ES-I3 (cell line): Measurements from ENCODE around the gene GPR31.

Source experiments
- H3K36me3 ChIP-seq: 2 replicates; pipeline ENCODE4 v1.6.1; 2013; ENCODE audit warnings: mild to moderate bottlenecking, low read length, control low read depth, moderate library complexity; ENCODE audit not compliant: insufficient read depth
- H3K4me1 ChIP-seq: 2 replicates; pipeline ENCODE4 v1.6.1; 2013; ENCODE audit warnings: mild to moderate bottlenecking, control low read depth, low read length; ENCODE audit not compliant: insufficient read depth
- H3K9ac ChIP-seq: 2 replicates; pipeline ENCODE4 v1.6.1; 2013; ENCODE audit warnings: low read depth, mild to moderate bottlenecking, low read length, moderate library complexity
- H3K9me3 ChIP-seq: 2 replicates; pipeline ENCODE4 v1.6.1; 2013; ENCODE audit warnings: mild to moderate bottlenecking, low read length, moderate library complexity; ENCODE audit not compliant: control insufficient read depth, insufficient read depth

GPR31 gene

DNA sequence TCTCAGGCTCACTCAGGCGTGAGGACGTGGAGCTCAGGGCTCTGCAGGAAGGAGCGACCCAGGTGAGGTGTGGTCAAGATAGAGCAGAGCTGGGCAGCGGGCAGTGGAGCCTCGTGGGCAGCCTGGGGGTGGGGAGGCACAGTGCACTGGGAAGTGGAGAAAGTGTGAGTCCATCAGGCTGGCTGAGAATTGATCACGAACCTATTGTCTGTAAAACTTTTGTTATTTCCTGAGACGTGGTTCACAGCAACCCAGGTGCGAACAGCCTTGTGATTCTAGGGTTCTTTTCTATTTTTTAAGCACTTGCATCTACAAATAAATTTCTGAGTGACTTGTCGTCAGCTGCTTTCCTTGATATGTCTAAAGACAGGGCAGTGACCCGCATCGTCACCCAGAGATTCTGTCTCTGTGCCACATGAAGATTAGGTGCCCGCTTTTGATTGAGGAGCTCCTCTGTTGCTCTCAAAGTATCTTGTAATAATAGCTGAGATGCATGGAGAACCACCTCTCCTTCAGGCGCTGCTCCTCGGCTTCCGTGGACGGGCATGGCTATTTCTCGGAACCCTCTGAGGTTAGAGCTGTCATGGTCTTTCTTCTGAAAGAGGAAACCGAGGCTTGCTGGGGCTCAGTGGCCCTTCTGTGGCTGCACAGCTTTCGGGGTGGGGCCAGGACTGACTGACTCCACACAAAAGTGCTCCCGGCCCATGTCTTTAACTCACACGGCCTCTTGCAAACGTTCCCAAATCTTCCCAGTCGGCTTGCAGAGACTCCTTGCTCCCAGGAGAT, 35.5 kb downstream of the GPR31 start:
- Histone ChIP-seq H3K4me1 (no peaks in the 10 kb centered on the region), H3K9me3 (no peaks in the 10 kb centered on the region), H3K9ac (no peak overlapping the region)

DNA sequence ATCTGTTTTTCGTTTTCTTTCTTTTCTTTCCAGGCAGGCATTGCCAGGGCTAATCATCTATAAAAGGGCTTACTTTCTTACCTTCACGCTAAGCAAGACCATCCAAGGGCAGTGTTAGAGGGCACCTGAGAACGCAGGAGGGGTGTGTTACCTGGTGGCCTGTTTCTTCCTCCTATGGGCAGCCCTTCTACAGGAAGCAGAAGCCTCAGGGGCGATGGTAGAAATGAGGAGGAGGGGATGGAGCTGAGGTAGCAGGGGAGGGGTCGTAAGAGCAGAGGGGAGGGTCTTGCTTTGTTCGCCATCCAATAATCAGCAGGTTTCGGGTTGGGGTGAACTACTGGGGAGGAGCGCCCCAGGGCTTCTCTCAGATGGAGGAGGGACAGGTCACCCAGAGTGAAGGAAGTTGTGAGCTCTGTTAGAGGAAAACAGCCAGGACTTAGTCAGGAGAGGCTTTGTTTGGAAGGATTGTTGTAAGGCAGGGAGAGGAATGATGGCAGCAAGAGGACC, 36.4 kb downstream of the GPR31 start:
- Histone ChIP-seq H3K36me3 (no peaks in the 10 kb centered on the region), H3K9ac (no peak overlapping the region), H3K4me1 (no peaks in the 10 kb centered on the region), H3K9me3 (no peaks in the 10 kb centered on the region)

More for the DNA sequence above, 35.5 kb downstream of the GPR31 start:
- no peaks in the 10 kb centered on the region for H3K36me3 ChIP-seq

DNA sequence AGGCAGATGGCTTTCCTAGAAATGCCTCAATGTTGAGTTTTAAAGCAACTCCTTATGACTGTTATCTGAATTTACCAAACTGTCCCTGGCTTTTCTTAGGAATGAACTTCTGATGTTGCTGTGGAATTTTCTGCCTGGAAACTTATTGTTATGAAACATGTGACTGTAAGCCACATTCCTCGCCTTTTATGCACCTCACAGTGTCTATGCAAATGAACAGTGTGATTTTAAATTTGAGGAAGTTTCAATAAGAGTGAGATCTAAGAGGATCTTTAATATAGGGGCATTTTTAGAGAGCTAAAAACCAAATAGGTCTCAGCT, 37.2 kb downstream of the GPR31 start:
- Histone ChIP-seq H3K9me3 (no peaks in the 10 kb centered on the region), H3K36me3 (no peaks in the 10 kb centered on the region), H3K9ac (no peak overlapping the region), H3K4me1 (no peaks in the 10 kb centered on the region)

DNA sequence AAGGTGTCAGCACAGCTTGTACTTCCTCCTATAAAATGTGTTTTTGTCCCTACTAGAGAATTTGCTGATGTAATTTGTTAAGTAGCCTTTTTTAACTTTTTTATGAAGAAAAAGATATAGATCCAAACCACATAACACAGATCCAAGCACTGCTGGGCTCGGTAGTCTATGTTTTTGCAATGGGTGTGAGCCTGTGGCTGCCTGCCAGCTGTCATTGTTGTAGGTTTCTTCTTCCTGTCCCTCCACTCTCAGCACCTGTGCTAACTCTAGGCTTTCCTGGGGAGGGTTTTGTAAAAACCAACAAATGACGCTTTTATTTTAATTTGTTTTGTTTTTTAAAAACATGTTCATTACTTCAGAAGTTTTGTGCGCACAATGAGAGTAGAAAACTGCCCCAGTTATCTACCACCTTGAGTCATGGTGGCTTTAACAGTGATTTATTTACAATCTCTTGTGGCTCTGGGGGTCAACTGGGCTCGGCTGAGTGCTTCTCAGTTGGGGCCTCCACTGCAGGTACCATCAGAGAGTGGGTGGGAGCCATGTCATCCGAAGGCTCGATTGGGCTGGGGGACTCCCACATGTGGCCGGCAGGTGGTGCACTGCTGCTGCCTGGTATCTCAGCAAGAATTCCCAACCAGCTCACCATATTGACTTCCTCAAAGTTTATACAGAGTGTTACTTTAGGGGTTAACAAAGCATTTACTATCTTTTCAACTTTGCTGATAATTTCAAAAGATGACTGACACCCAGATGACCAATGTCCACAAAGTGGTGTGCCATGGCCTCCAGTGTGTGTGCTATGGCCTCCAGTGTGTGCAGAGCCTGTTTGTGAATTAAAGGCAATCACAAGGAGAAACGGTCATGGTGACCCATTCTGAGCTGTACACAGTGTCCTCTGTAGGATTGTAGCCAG, 37.9 kb downstream of the GPR31 start:
- H3K4me1 ChIP-seq = no peaks in the 10 kb centered on the region

DNA sequence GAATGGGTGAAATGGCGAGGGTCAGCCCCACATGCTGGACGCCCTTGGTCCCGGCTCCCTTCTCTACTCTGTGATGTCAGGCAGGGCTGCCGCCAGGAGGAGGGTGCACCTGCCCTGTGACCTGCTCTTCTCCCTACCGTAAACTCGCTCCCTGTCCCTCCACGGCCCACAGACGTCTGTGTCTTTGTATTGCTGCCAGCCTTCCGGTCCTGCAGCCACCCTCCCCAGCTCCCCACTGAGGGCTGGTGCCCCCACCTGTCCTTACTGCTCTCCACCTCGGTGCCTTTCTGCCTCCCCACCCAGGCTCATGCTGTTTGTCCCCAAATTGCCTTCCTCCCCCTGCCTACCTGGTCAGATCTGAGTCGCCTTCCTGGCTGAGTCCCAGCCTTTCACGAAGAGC, 38.9 kb downstream of the GPR31 start:
- H3K9ac ChIP-seq = no peak overlapping the region
- H3K36me3 ChIP-seq = no peaks in the 10 kb centered on the region
- no peaks in the 10 kb centered on the region for H3K4me1 ChIP-seq
- no peaks in the 10 kb centered on the region for H3K9me3 ChIP-seq

More for the DNA sequence above, 37.9 kb downstream of the GPR31 start:
- no peaks in the 10 kb centered on the region for H3K36me3 ChIP-seq
- no peaks in the 10 kb centered on the region for H3K9me3 ChIP-seq
- H3K9ac ChIP-seq = no peak overlapping the region

DNA sequence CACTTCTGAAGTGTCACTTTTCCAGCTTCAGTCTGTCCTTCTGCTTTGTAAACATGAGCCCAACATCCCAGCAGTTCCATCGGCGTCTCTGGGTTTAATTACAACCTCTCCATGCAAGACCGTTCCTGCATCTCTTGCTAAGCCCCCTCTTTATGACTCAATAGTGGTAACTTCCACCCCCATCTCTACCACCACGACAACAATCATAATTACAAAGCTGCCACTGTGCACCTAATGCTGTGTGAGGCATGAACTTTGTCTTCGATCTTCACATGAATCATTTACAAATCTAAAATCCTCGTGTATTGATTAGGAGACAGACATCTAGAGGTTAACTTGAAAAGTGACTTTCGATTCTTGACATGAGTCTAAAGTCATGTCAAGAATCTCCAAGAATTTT, 39.8 kb downstream of the GPR31 start:
- no peak overlapping the region for H3K9ac ChIP-seq
- H3K36me3 ChIP-seq = no peaks in the 10 kb centered on the region
- H3K9me3 ChIP-seq = no peaks in the 10 kb centered on the region
- H3K4me1 ChIP-seq = no peaks in the 10 kb centered on the region

DNA sequence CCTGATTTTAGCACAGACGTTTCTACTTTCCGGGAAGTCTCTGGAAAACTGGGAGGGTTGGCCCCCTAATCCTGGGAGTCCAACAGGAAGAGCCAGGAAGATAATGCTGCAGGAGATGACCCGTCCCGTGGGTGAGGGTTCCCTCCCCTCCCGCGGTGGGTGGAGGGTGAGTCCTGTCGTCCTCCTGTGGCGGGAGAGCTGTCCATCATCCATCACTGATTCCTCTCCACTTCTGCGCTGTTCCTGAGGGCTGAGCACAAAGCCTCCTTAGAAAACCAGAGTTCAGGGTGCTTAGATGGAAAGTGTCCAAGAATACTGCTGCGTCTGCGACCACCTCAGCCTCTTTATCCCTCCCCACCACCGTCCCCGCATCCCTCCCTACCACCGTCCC, 40.9 kb downstream of the GPR31 start:
- no peaks in the 10 kb centered on the region for H3K4me1 ChIP-seq
- no peak overlapping the region for H3K9ac ChIP-seq
- no peaks in the 10 kb centered on the region for H3K9me3 ChIP-seq
- H3K36me3 ChIP-seq = no peaks in the 10 kb centered on the region

DNA sequence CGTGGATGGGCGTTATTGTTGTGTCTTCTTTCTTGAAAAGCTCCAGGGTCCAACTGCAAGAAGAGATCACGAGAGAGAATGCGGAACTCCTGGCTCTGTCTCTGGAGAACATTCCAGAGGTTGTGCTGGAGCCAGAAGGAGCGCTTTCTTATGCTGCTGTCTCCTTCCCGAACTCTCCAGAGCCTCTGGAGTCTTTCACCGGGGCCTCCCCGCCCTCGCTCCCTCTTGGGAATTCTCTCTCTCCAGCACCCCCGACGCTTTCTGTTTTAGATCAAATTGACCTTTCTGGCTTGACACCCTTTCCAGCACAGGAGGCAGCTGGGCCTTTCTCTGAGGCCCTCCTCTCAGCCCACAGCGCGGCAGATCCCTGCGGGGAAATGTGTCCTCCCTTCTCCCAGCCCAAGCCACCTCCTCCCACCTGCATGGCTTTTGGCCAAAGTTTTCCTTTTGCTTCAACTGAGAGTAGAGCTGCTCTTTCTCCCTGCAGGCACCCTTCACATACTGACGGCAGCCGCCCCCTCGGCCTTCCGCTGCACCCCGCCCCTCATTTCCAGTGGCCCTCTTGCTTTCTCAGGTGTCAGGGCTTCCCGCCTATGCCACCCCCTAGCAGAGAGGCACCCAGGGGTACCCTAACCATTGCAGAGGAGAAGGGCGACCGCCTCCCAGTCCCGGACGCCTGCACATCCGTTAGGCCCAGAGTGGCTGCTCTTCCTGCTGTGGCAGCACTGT, 41.5 kb downstream of the GPR31 start:
- Histone ChIP-seq H3K36me3 (no peaks in the 10 kb centered on the region), H3K9ac (no peak overlapping the region), H3K9me3 (no peaks in the 10 kb centered on the region), H3K4me1 (no peaks in the 10 kb centered on the region)

DNA sequence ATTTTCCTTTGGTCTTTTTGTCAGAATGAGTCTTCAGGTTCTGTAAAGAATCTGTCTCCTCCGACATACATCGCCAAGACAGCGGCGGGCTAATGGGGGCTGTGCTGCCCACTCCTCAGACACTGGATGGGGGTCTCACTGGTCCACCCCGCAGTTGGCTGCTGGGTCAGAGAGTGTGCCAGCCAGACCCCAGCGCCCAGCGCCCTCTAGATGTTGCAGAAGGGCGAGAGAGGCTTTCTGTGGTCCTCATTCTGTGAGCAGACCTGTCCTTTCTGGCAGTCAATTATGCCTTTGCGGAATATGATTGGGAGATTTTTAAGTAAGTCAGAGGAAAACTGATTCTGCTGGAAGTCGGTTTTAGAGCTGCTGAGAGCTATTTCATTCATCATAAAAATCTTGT, 42.7 kb downstream of the GPR31 start:
- H3K36me3 ChIP-seq = no peaks in the 10 kb centered on the region
- H3K9ac ChIP-seq = no peak overlapping the region
- H3K9me3 ChIP-seq = no peaks in the 10 kb centered on the region
- no peaks in the 10 kb centered on the region for H3K4me1 ChIP-seq

DNA sequence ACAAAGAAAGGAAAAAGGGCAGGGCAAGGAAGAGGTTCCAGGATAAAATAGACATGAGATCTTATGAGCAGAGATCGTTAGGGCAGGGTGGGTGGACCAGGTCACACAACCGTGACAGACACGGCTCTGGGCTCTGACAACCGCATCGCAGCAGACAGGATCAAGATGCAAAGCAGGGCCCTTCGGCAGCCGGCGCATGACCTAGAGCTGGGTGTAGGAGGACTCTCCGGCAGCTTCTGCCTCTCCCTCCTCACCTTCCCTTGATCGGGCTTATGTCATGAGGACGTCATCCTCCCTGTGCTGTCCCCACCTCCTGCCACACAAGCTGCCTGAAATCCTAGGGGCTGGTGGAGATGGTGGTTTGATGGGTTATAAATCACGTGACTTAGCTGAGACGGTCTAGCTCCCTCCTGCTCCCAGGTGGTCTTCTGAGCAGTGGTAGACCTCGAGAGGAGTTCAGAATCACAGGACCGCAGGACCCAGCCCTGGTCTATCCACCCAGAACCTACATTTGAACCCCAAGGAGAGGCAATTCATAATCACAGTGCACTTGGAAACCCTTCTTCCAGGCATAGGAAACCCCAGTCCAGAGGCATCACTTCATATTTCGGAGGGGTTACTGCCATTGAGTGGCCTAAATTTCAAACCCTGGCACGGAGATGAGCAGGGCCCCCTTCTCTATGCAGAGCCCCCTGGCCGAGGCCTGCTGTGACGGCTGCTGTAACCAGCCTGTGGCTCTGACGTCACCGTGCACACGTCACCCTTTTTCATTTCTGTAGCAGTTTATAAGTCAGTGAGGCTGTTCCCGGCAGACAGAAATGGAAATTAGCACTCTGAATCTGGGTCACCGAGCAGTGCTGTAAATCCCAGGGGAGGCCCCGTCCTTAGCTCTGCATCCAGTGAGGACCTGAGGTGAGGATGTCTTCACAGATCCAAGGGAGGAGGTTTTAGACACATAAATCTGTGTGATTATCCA, 43.6 kb downstream of the GPR31 start:
- H3K9ac ChIP-seq = no peak overlapping the region

DNA sequence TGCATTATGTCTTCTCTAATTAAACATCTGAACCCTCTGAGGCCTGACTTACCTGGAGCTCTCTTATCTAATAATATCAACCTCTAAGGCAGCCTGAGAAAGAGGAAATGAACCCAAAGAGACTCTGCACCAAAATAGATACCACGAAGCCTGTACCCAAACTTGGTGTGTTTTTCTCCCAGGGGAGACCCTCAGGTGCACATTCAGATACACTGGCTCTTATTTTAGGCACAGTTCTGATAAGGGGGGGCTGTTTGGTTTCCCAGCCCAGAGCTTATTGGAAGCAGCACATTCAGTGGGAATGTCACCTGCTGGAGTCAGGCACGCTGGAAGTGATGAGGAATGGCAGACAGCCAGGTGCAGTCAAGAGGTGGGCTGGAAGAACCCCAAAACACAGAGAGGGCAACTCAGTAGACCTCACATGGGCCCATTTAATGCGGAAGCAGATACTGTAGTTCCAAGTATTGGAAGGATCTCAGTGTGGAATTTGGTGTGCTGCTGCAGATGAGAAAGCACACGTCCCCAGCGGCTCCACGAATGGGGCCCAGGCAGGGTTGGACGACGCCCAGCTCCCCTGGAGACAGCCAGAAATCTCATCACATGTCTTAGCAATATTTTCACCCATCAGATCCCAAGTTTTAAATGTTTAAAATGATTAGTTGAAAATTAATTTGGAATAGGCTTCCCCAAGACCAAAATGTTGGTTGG, 44.6 kb downstream of the GPR31 start:
- Histone ChIP-seq H3K36me3 (no peaks in the 10 kb centered on the region), H3K9me3 (no peaks in the 10 kb centered on the region), H3K9ac (no peak overlapping the region), H3K4me1 (no peaks in the 10 kb centered on the region)

More for the DNA sequence above, 43.6 kb downstream of the GPR31 start:
- H3K36me3 ChIP-seq = no peaks in the 10 kb centered on the region
- no peaks in the 10 kb centered on the region for H3K9me3 ChIP-seq
- no peaks in the 10 kb centered on the region for H3K4me1 ChIP-seq

DNA sequence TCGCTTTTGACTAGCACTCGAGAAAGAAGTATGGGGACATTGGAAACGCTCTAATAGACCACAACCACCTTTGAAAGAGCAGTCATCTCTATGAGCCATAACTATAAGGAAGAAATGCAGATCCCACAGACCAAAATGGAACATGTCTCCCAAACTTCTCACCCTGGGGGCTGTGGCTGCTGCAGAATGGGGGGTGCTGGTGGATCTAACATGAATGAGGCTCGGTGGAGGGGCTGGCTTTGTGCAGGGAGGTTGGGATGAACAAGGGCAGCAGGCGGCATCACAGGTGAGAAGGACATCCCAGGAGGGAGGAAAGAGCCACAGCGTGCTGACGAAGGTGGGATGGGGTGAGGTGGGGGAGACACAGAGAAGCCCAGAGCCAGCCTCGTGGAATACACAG, 45.4 kb downstream of the GPR31 start:
- H3K9ac ChIP-seq = no peak overlapping the region
- H3K36me3 ChIP-seq = no peaks in the 10 kb centered on the region
- no peaks in the 10 kb centered on the region for H3K9me3 ChIP-seq
- no peaks in the 10 kb centered on the region for H3K4me1 ChIP-seq

DNA sequence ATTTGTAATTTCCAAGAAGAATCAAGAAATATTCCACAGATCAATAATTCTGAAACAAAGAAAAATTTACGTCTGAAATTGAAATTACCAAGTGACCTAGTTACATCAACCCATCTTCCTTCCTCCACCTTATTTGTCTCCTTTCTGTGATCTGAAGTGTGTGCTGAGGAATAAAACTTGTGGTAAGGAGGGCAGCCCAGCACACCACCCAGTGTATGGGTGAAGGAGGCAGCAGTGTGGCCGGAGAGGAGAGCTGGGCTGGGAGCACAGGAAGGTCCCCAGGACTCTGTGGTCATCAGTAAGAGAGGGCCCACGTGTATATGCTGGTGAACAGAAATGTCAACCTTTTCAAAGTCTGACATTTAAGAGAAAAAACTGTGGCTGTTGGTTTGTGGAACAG, 46.2 kb downstream of the GPR31 start:
- no peaks in the 10 kb centered on the region for H3K9me3 ChIP-seq
- no peak overlapping the region for H3K9ac ChIP-seq
- no peaks in the 10 kb centered on the region for H3K4me1 ChIP-seq

More for the DNA sequence above, 46.2 kb downstream of the GPR31 start:
- no peaks in the 10 kb centered on the region for H3K36me3 ChIP-seq
